Middle frontal gyrus (tissue), 1 donor: Measurements from ENCODE around the gene DAP.
"Not testable (repeated sequence)": the region's sequence is repeated elsewhere in the genome, so short reads cannot be mapped to it uniquely, and the experiment has no call there.

Experiments
- DNase-seq: peaks from one replicate; pipeline ENCODE4 v3.0.0-alpha.2; 2015; ENCODE audit warnings: low spot score; ENCODE audit errors: extremely low spot score

The DAP gene

GRCh38 chr5:10735569-10736276 is 25.3 kb downstream of the DAP start:
- DNase-seq, result no peak

- DNase-seq, result no peak
These were observed 26.1 kb downstream of the DAP start for GRCh38 chr5:10734832-10735523.

- no peak for DNase-seq
These were observed 26.9 kb downstream of the DAP start for GRCh38 chr5:10734037-10734709.

GRCh38 chr5:10733426-10733825 is 27.6 kb downstream of the DAP start:
- DNase-seq, result no peak

GRCh38 chr5:10731913-10732312 is 29.1 kb downstream of the DAP start:
- no peak for DNase-seq

GRCh38 chr5:10730043-10730351 is 31.0 kb downstream of the DAP start:
- DNase-seq, result no peak

- DNase-seq, result no peak
These were observed 31.6 kb downstream of the DAP start for GRCh38 chr5:10729320-10730042.

- DNase-seq, result no peak
These were observed 32.4 kb downstream of the DAP start for GRCh38 chr5:10728679-10729078.

GRCh38 chr5:10727861-10728260 is 33.2 kb downstream of the DAP start:
- no peak for DNase-seq

GRCh38 chr5:10726913-10727517 is 34.0 kb downstream of the DAP start:
- DNase-seq, result no peak

- DNase-seq, result no peak
These were observed 34.7 kb downstream of the DAP start for GRCh38 chr5:10726179-10726912.

- no peak for DNase-seq
These were observed 35.4 kb downstream of the DAP start for GRCh38 chr5:10725636-10726035.

GRCh38 chr5:10724781-10725507 is 36.1 kb downstream of the DAP start:
- no peak for DNase-seq

GRCh38 chr5:10723514-10723913 is 37.5 kb downstream of the DAP start:
- DNase-seq, result no peak

- DNase-seq, result not testable (repeated sequence)
These were observed 40.3 kb downstream of the DAP start for GRCh38 chr5:10720766-10721165.

GRCh38 chr5:10719965-10720364 is 41.1 kb downstream of the DAP start:
- no peak for DNase-seq

- not testable (repeated sequence) for DNase-seq
These were observed 42.4 kb downstream of the DAP start for GRCh38 chr5:10718617-10719016.

- not testable (repeated sequence) for DNase-seq
These were observed 44.2 kb downstream of the DAP start for GRCh38 chr5:10716825-10717224.

- no peak for DNase-seq
These were observed 45.3 kb downstream of the DAP start for GRCh38 chr5:10715605-10716290.
